Activated naive CD8-positive, alpha-beta T cell treated with anti-CD3 and anti-CD28 coated beads, Interleukin-2, amount 10 ng/mL, durations not matched to agents 7 days and 5 days (primary cell): Measurements from ENCODE around the gene SSU72. TPM values are rescaled to one million over a fixed set of nuclear protein-coding genes. Genes with fewer than 3 reads are reported as not detected.
"Not testable (repeated sequence)": the region's sequence is repeated elsewhere in the genome, so short reads cannot be mapped to it uniquely, and the experiment has no call there.

Experiments used
- ATAC-seq: fragments of 150-1000 bp; cut with Tn5 transposase; one replicate; pipeline ENCODE4 v1.10.0; 2021; ENCODE audit warnings: low read depth, moderate library complexity
- POLR2A ChIA-PET: fragments of 350-600 bp; sonication (Branson Sonifier 250); formaldehyde crosslinking; loops from one replicate; lab custom pipeline; 2021; ENCODE audit warnings: antibody characterized with exemption; lab: Charles Lee
- DNase-seq: peaks from one replicate; pipeline ENCODE4 v3.0.0; 2021
- H3K27ac Mint-ChIP-seq: one replicate; pipeline ENCODE4 v1.8.0; 2022; ENCODE audit warnings: mild to moderate bottlenecking, mixed read lengths
- H3K27me3 Mint-ChIP-seq: one replicate; pipeline ENCODE4 v1.8.0; 2022; ENCODE audit warnings: mild to moderate bottlenecking, moderate library complexity, mixed read lengths
- H3K36me3 Mint-ChIP-seq: one replicate; pipeline ENCODE4 v1.8.0; 2021; ENCODE audit warnings: mild to moderate bottlenecking, mixed read lengths
- H3K4me1 Mint-ChIP-seq: one replicate; pipeline ENCODE4 v1.8.0; 2021; ENCODE audit warnings: mixed read lengths
- H3K4me3 Mint-ChIP-seq: one replicate; pipeline ENCODE4 v1.8.0; 2022; ENCODE audit warnings: mild to moderate bottlenecking, moderate library complexity, mixed read lengths
- H3K9me3 Mint-ChIP-seq: one replicate; pipeline ENCODE4 v1.8.0; 2021; ENCODE audit warnings: mixed read lengths
- total RNA-seq, 2 experiments: library from RNA; stranded (reverse); gene quantifications; one replicate each; pipeline ENCODE4 v1.2.3, GENCODE V29; 2021

The SSU72 gene
- total RNA-seq, 2 experiments from 2014 or later: 118 TPM

DNA sequence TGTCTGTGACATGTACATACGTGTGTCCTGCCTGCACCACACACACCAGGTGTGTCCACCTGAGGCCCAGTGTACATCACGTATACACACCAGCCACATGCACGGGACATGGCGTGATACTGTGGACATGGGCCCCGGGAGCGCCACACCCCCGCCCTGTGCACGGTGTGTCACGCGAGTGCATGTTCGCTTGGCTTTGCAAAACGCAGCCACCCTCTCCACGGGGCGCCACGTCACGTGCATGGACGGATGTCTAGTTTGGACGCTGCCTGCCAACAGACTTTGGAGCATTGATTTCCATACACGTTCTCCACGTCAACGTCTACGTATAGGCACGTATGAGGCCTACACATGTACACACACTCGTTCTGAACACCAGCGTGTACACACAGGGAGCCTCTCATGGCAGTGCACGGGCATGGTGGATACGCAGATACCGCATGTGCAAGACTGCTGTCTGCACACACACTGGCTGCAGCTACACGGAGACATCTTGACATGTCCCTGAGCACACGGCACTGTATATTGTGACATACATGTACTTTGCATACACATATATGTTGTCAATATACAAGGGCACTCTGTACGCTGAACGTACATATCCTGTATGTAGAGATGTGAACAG lies 36.9 kb downstream of the SSU72 start:
- Mint-ChIP-seq H3K9me3 (no peaks in the 10 kb centered on the region), H3K4me3 (no peak overlapping the region), H3K27ac (no peak overlapping the region), H3K4me1 (no peaks in the 10 kb centered on the region), H3K27me3 (no peaks in the 10 kb centered on the region), H3K36me3 (peaks cover 2% of the 10 kb centered on the region)
- POLR2A ChIA-PET: interaction anchor here (1.1 kb wide), 1 partner anchor 9 kb away, joined by 3 read pairs; no protein-coding TSS in a partner anchor
- ATAC-seq (no peak), DNase-seq (no peak)

DNA sequence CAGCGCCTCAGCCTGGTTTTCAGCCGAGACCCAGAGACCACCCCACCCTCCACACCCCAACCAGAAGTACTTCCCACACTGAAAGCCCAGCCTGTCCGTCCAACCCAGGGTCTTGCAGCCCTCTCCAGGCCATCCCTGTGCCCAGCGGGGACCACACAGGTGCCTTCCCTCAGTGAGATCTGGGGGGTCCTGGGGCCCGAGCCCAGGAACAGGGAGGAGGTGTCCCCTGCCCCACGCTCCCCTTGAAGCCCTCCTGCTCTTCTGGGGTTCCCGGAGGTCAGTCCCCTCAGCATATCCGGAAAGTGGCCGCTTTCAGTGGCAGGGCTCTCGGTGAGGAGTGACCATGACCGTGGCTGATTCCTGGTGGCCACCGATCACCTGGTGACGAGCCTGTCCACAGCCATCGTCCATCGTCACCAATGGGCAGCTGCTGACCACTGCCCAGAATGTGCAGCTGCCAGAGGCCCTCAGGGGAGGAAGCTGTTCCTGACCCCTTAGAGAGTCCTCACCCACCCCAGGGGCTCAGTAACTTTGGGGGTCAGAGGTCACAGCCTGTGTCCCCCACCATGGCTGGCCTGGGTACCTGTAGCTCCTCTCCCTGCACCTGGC lies 37.6 kb downstream of the SSU72 start:
- H3K9me3 Mint-ChIP-seq: peaks cover 1% of the 10 kb centered on the region
- H3K36me3 Mint-ChIP-seq: peaks cover 3% of the 10 kb centered on the region
- no peaks in the 10 kb centered on the region for H3K4me1 Mint-ChIP-seq
- no peaks in the 10 kb centered on the region for H3K27me3 Mint-ChIP-seq
- H3K4me3 Mint-ChIP-seq: no peak overlapping the region
- POLR2A ChIA-PET: interaction anchor here (1.1 kb wide), 1 partner anchor 10 kb away, joined by 3 read pairs; no protein-coding TSS in a partner anchor
- DNase-seq (no peak), ATAC-seq (no peak)
- H3K27ac Mint-ChIP-seq: no peak overlapping the region

DNA sequence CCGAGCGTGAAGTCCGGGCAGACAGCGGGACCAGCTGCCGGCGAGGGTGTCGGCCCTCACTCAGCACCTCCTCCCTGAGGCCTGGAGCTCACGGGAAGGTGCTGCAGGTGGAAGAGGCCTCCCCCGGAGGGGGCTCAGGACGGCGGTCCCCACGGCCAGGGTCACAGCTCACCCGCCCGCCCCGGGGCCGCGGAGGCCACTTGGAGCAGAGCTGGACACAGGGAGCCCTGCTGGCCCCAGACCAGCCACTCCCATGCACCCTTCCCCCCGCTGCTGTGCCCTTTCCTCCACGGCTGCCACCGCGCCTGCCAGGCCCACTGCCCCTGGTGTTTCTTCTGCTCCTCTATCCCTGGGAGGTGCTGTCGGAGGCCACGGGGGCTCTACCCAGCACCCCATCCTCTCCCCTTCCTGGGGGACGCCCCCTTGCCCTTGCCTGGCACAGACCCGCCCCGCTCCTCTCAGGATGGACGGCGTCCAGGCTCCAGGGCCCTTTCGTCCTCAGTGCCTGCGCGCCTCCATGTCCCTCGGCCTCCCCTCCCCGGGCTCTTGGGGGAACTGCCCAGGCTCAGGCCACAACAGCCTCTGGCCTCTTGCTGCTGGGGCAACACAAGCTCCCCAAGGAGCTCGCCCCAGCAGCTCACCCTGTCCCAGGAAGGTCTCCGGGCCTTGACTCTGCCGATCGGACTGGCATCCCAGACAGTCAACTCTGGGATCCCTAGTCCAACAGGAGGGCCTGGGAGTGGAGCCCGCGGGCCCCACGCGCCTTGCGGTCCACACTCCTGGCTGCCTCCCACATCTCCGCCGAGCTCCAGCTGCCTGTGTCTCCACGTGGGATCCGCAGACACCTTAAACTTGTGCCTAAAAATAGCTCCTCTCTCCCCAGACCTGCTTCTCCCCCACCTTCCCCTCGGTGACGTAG lies 38.4 kb downstream of the SSU72 start:
- no peak overlapping the region for H3K27ac Mint-ChIP-seq
- no peak for ATAC-seq
- no peaks in the 10 kb centered on the region for H3K27me3 Mint-ChIP-seq
- no peak overlapping the region for H3K4me3 Mint-ChIP-seq
- peaks cover 4% of the 10 kb centered on the region for H3K9me3 Mint-ChIP-seq
- no peak for DNase-seq
- POLR2A ChIA-PET: interaction anchor here (1.1 kb wide), 1 partner anchor 11 kb away, joined by 3 read pairs; no protein-coding TSS in a partner anchor
- peaks cover 5% of the 10 kb centered on the region for H3K36me3 Mint-ChIP-seq
- H3K4me1 Mint-ChIP-seq: no peaks in the 10 kb centered on the region

DNA sequence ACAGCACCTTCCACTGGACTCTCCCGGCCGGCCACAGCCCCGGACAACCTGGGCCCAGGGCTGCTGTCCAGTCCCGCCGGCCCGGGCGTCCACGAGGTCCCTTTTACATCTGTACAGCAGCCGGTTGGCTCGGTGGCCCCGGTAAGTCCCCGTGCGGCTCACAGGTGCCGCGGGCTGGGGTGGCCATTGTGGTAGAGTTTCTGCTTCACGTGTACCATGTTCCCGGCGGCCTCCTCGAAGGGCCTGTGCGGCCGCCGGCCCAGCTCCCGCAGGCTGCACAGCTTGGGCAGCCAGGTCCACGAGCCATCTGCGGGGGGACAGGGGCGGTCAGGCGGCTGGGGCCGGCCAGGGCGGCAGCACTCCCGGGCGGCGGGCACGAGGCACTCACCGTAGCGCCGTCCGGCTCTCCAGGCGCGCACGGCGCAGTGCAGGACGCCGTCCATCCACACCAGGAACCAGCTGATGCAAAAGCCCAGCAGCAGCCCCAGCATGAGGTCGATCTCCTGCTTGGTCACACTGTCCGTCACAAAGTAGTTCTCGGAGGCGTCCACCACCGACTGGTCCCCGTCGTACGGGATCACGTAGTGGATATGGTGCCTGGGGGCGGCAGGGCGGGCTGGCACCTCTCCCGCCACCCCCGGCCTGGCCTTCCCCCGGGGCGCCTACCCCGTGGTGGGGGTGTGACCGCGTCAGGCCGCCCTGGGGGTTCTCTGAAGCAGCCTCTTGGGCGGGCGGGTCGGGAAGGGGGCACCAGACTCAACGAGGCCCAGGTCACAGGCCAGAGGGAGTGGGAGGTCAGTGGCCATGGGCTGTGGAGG lies 39.3 kb downstream of the SSU72 start:
- POLR2A ChIA-PET: no interaction called here
- Mint-ChIP-seq H3K27ac (no peak overlapping the region), H3K4me3 (no peak overlapping the region), H3K27me3 (no peaks in the 10 kb centered on the region), H3K36me3 (peaks cover 8% of the 10 kb centered on the region), H3K9me3 (peaks cover 4% of the 10 kb centered on the region), H3K4me1 (no peaks in the 10 kb centered on the region)
- DNase-seq (no peak), ATAC-seq (no peak)

DNA sequence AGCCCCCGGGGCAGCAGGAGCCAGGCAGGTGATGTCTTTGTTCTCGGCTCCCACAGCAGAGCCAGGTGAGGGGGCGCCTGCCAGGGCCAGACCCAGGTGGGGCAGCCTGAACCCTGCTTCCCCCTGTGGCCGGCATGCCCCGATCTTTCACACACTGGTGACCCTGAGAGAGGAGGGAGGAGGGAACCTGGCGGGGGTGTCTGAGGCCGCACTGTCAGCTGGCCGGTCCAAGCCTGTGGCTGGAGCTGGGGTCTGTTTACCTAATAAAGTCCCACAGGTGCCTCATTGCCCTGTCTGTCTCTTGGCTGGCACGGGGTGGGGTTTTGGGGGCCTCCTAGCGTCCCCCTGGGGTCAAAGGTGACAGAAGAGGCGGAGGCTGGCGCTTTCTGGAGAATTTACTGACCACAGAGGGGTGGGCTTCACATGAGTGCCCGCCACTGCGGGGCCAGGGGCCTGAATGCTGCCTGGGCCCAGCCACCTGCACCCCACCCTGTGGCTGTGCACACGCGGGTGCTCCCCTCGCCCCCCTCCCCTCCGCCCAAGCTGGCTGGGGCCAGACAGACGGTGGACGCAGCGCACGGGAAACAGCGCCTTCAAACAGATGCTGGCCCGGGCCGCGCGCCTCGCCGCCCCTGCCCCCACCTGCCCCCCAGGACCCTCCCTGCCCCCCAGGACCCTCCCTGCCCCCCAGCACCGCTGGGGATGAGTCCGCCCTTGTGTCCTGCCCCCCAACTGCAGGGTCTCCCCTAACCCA lies 40.1 kb downstream of the SSU72 start:
- Mint-ChIP-seq H3K27ac (no peak overlapping the region), H3K36me3 (peaks cover 16% of the 10 kb centered on the region), H3K27me3 (no peaks in the 10 kb centered on the region), H3K4me3 (no peak overlapping the region), H3K9me3 (peaks cover 4% of the 10 kb centered on the region), H3K4me1 (no peaks in the 10 kb centered on the region)
- POLR2A ChIA-PET: no interaction called here
- DNase-seq (no peak), ATAC-seq (no peak)

DNA sequence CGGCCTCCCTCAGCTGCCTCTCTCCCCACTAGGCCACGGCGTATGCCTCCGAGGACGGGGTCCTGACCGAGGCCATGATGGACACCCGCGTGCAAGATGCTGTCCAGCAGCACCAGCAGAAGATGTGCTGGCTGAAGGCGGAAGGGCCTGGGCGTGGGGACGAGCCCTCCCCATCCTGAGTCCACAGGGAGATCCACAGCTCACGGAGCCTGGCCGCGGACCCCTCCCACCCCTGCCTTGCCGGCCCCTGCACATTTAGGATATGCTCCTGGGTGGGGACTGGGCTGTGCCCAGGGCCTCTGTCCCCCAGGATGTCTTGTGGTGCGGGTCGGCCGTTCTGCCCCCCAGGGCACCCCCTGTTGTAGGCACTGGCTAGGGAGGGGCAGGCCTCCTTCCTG lies 40.8 kb downstream of the SSU72 start:
- H3K4me1 Mint-ChIP-seq, H3K9me3 Mint-ChIP-seq, ATAC-seq, H3K27me3 Mint-ChIP-seq, H3K27ac Mint-ChIP-seq, POLR2A ChIA-PET, DNase-seq, H3K4me3 Mint-ChIP-seq: not testable (repeated sequence)
- H3K36me3 Mint-ChIP-seq: peaks cover 16% of the 10 kb centered on the region

DNA sequence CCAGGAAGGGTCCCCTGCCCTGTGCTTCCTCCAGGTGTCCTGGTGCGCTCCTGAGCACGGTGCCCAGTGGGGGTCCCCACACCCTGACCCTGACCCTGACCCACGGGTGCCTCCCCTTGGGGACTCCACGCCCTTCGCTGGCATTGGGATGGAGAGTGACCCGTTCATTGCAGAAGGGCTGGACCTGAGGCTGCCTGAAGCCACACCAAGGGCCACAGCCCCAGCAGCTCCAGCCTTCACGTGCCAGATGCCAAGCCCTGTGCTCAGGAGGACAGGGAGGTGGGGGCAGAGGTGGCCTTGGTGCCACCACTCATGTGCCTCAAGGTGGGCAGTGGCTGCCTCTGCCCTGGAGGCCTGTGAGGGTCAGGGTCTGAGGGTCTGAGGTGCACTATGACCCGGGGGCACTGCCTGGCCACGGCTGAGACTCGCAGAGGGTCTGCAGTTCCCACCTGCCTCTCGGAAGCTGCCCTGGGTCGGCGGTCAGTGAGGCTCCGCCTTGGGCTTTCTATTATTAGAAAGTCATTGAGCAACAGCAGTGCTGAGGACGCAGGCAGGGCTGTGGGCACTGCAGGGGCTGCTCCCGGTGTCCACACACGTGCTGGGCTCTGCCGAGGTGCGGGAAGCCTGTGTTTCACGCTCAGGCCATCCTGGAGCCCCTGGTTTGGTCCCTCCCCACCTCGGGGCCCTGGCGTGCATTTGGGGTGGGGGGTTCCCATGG lies 41.3 kb downstream of the SSU72 start:
- ATAC-seq, H3K4me3 Mint-ChIP-seq, H3K27ac Mint-ChIP-seq, POLR2A ChIA-PET, H3K4me1 Mint-ChIP-seq, H3K27me3 Mint-ChIP-seq, DNase-seq, H3K9me3 Mint-ChIP-seq: not testable (repeated sequence)
- peaks cover 16% of the 10 kb centered on the region for H3K36me3 Mint-ChIP-seq

DNA sequence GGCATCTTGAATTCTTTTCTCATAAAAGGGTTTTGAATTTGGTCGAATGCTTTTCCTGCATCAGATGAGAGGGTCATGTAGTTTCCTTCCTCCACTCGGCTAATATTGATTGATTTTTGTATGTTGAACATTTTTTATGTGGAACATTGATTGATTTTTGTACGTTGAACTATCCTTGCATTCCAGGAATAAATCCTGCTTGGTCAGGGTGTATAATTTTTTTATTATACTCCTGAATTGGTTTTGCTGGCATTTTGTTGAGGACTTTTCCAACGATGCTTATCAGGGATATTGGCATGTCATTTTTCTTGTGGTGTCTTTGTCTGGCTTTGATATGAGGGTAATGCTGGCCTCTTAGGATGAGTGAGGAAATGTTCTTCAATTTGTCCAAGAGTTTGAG lies 42.7 kb downstream of the SSU72 start:
- DNase-seq (no peak), ATAC-seq (no peak)
- POLR2A ChIA-PET: no interaction called here
- H3K9me3 Mint-ChIP-seq: peaks cover 4% of the 10 kb centered on the region
- no peak overlapping the region for H3K27ac Mint-ChIP-seq
- H3K4me1 Mint-ChIP-seq: no peaks in the 10 kb centered on the region
- no peak overlapping the region for H3K4me3 Mint-ChIP-seq
- no peaks in the 10 kb centered on the region for H3K27me3 Mint-ChIP-seq
- H3K36me3 Mint-ChIP-seq: peaks cover 16% of the 10 kb centered on the region

DNA sequence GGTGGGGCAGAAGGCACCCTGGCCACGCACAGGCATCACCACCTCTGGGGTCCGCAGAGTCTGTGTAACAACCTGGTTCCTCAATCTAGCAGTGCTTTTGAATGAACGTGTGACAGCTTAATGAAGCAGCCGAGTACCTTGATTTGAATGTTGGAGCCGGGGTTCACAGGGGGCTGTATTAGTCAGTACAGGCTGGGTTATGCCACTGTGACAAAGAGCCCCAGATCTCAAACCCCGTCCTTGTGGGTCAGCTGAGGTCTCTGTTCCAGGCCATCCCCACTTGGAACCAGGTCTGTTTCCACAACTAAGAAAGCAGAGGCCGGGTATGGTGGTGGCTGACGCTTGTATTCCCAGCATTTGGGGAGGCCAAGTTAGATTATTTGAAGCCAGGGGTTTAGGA lies 44.7 kb downstream of the SSU72 start:
- H3K4me1 Mint-ChIP-seq: no peaks in the 10 kb centered on the region
- H3K4me3 Mint-ChIP-seq: no peak overlapping the region
- DNase-seq (no peak), ATAC-seq (no peak)
- peaks cover 4% of the 10 kb centered on the region for H3K9me3 Mint-ChIP-seq
- no peaks in the 10 kb centered on the region for H3K27me3 Mint-ChIP-seq
- peaks cover 16% of the 10 kb centered on the region for H3K36me3 Mint-ChIP-seq
- POLR2A ChIA-PET: interaction anchor here (1.0 kb wide), 1 partner anchor 15 kb away, joined by 3 read pairs; no protein-coding TSS in a partner anchor
- H3K27ac Mint-ChIP-seq: no peak overlapping the region

DNA sequence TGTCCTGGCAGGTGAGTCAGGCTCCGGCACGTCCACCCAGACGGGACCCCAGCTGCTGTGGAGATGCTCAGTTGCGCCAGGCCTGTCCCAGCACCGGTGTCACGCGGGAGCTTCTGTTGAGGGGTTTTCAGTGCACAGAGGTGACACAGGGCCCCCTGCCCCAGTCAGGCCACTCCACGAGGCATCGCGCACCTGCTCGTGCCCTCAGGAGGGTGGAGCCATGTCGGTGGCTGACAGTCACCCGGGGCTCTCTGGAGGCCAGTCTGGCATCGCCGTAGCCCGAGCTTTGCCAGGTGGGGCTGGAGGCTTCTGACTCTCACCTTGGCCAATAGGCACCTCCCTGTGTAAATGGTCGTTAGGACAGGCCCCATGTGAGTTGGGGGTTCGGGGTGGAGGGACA lies 45.3 kb downstream of the SSU72 start:
- no peaks in the 10 kb centered on the region for H3K4me1 Mint-ChIP-seq
- POLR2A ChIA-PET: interaction anchor here (1.0 kb wide), 1 partner anchor 15 kb away, joined by 3 read pairs; no protein-coding TSS in a partner anchor
- no peak for ATAC-seq
- peaks cover 4% of the 10 kb centered on the region for H3K9me3 Mint-ChIP-seq
- H3K27ac Mint-ChIP-seq: no peak overlapping the region
- H3K36me3 Mint-ChIP-seq: peaks cover 16% of the 10 kb centered on the region
- H3K4me3 Mint-ChIP-seq: no peak overlapping the region
- H3K27me3 Mint-ChIP-seq: no peaks in the 10 kb centered on the region
- no peak for DNase-seq

DNA sequence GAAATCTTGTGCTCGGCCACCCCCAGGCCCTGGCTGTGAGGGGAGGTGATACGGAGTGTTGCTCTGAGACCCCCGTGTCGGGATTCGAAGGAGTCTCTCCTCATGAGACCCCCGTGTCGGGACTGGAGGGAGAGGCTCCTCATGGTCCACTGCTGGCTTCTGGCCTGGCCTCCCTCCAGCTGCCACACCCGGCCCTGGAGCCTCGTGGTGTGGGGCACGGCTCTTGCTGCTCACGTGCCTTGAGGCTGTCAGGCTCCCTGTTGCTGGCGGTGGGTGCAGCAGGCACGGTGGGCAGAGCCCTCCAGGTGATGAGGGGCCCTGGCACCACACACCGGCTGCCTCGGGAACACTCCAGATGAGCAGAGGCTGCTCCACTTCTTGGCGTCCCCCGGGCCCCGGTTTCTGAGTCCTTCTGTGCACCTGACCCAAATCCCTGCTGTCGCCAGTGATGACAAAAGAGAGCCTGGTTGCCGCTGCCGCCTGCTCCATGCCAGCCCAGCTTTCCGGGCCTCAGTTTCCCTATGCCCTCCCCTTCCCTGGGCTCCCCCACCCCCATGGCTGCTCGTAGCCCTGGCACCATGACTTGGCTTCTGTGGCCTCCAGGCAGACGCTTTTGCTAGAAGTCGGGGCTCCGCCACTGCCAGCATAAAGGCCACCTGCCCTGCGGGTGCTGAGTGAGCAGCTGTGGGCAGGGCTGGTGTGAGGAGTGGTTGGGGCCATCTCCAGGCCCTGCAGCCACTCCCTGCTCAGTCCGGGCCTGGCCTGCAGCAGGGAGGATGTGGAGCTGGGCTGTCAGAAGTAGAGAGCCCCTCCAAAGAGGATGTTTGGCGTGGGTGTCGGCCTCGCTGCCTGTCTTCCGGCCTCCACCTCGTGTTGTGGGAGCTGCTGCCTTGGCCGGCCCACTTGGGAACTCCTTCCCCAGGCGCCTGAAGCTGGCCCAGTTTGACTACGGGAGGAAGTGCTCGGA lies 46.1 kb downstream of the SSU72 start:
- H3K27ac Mint-ChIP-seq: no peak overlapping the region
- DNase-seq (no peak), ATAC-seq (no peak)
- H3K27me3 Mint-ChIP-seq: no peaks in the 10 kb centered on the region
- no peaks in the 10 kb centered on the region for H3K4me1 Mint-ChIP-seq
- H3K4me3 Mint-ChIP-seq: no peak overlapping the region
- peaks cover 4% of the 10 kb centered on the region for H3K9me3 Mint-ChIP-seq
- peaks cover 16% of the 10 kb centered on the region for H3K36me3 Mint-ChIP-seq
- POLR2A ChIA-PET: interaction anchor here (1.0 kb wide), 1 partner anchor 14 kb away, joined by 3 read pairs; no protein-coding TSS in a partner anchor
